Activated effector memory CD4-positive, alpha-beta T cell treated with Interleukin-2 at 50 U/mL for 16 hours (primary cell): Measurements from ENCODE around the gene KPNB1.

Source experiments
- DNase-seq: peaks from one replicate; pipeline ENCODE4 v3.0.0-alpha.2; 2020

The KPNB1 gene

GRCh38 chr17:47638903-47639302 lies 10.8 kb upstream of the KPNB1 start:
- DNase-seq, result no peak

- no peak for DNase-seq
These were observed 9.6 kb upstream of the KPNB1 start for GRCh38 chr17:47640076-47640475.

GRCh38 chr17:47641202-47641601 lies 8.5 kb upstream of the KPNB1 start:
- DNase-seq, result no peak

GRCh38 chr17:47643116-47643515 lies 6.6 kb upstream of the KPNB1 start:
- no peak for DNase-seq

- DNase-seq, result no peak
These were observed 5.4 kb upstream of the KPNB1 start for GRCh38 chr17:47644324-47644723.

GRCh38 chr17:47649972-47650524 lies 329 bp downstream of the KPNB1 start:
- no peak for DNase-seq

GRCh38 chr17:47650525-47651522 lies 1.1 kb downstream of the KPNB1 start:
- peak; percentile 88 for DNase-seq

- DNase-seq, result no peak
These were observed 2.0 kb downstream of the KPNB1 start for GRCh38 chr17:47651704-47652103.

GRCh38 chr17:47652570-47652969 lies 2.9 kb downstream of the KPNB1 start:
- no peak for DNase-seq

GRCh38 chr17:47653442-47653841 lies 3.7 kb downstream of the KPNB1 start:
- no peak for DNase-seq

- no peak for DNase-seq
These were observed 5.3 kb downstream of the KPNB1 start for GRCh38 chr17:47654991-47655390.

- DNase-seq, result no peak
These were observed 10.4 kb downstream of the KPNB1 start for GRCh38 chr17:47660064-47660492.

- DNase-seq, result peak; percentile 31
These were observed 14.3 kb downstream of the KPNB1 start for GRCh38 chr17:47663912-47664623.

GRCh38 chr17:47664624-47664941 lies 14.9 kb downstream of the KPNB1 start:
- DNase-seq, result no peak

GRCh38 chr17:47665655-47666054 lies 15.9 kb downstream of the KPNB1 start:
- DNase-seq, result no peak

GRCh38 chr17:47669081-47669480 lies 19.4 kb downstream of the KPNB1 start:
- DNase-seq, result no peak

GRCh38 chr17:47670064-47670463 lies 20.3 kb downstream of the KPNB1 start:
- DNase-seq, result no peak

- no peak for DNase-seq
These were observed 24.8 kb downstream of the KPNB1 start for GRCh38 chr17:47674499-47674898.

- DNase-seq, result no peak
These were observed 25.9 kb downstream of the KPNB1 start for GRCh38 chr17:47675380-47676198.

- DNase-seq, result no peak
These were observed 26.4 kb downstream of the KPNB1 start for GRCh38 chr17:47676199-47676472.

GRCh38 chr17:47676510-47677165 lies 26.9 kb downstream of the KPNB1 start:
- no peak for DNase-seq

GRCh38 chr17:47678196-47678595 lies 28.5 kb downstream of the KPNB1 start:
- DNase-seq, result no peak

- no peak for DNase-seq
These were observed 32.4 kb downstream of the KPNB1 start for GRCh38 chr17:47682138-47682537.
